ENCODE data around the gene SEMA6B. TPM values are rescaled to one million over a fixed set of nuclear protein-coding genes. Genes with fewer than 3 reads are reported as not detected.
"Not testable (repeated sequence)": the region's sequence is repeated elsewhere in the genome, so short reads cannot be mapped to it uniquely, and the experiment has no call there.

Gene SEMA6B
- total and polyA plus RNA-seq, 4 experiments from 2014 or later: 2.4 to 2.7 TPM; not detected in 2

- ChIA-PET CTCF (ENCODE audit: partially characterized antibody) (interaction anchor here (1.3 to 6.3 kb wide), 3 partner anchors 63 to 221 kb away, joined by 4 to 44 read pairs (median 14); partner anchors contain the start of gene FEM1A), POLR2A (ENCODE audit: partially characterized antibody) (no interaction called here)
- H3K36me3 Mint-ChIP-seq: no peaks in the 10 kb centered on the region
- Histone ChIP-seq H3K27me3 (ENCODE audit: insufficient read depth, low read length) (peaks cover under 1% of the 10 kb centered on the region), H3K4me3 (ENCODE audit: low read length in 2 of 2) (no peak overlapping the region), H3K4me1 (ENCODE audit: insufficient read depth, low read length) (no peaks in the 10 kb centered on the region), H3K27ac (ENCODE audit: low read depth, low read length) (no peak overlapping the region), H3K36me3 (ENCODE audit: insufficient read depth, low read length) (no peaks in the 10 kb centered on the region), H3K9me3 (ENCODE audit: control insufficient read depth in 1 of 2, low read length in 2 of 2) (no peaks in the 10 kb centered on the region)
- no peak overlapping the region for H3K4me3 Mint-ChIP-seq
- intact Hi-C loops (cut with micrococcal nuclease): no loop called here
- H3K27ac Mint-ChIP-seq: peak overlapping the region in 1 of 7 donors; percentile 48
- peaks cover 2 to 8% of the 10 kb centered on the region in 2 donors for H3K27me3 Mint-ChIP-seq
- no peaks in the 10 kb centered on the region for H3K4me1 Mint-ChIP-seq
- no peak for DNase-seq
- H3K9me3 Mint-ChIP-seq: peaks cover 0 to 3% (median 0%) of the 10 kb centered on the region in 8 donors
These were observed 10.9 kb upstream of the SEMA6B start for GRCh38 chr19:4570402-4570801.

GRCh38 chr19:4568886-4569285 is 9.4 kb upstream of the SEMA6B start:
- ChIA-PET CTCF (ENCODE audit: partially characterized antibody) (interaction anchor here (0.6 to 6.3 kb wide), 4 partner anchors 63 to 71 kb away, joined by 3 to 44 read pairs (median 8); no protein-coding TSS in a partner anchor), POLR2A (ENCODE audit: partially characterized antibody) (no interaction called here)
- H3K27me3 ChIP-seq (ENCODE audit: insufficient read depth, low read length): no peaks in the 10 kb centered on the region
- intact Hi-C loops (cut with micrococcal nuclease): no loop called here
- no peak overlapping the region for H3K4me3 ChIP-seq (ENCODE audit: low read length in 2 of 2)
- no peaks in the 10 kb centered on the region for H3K9me3 ChIP-seq (ENCODE audit: control insufficient read depth in 1 of 2, low read length in 2 of 2)
- DNase-seq: no peak
- Mint-ChIP-seq H3K36me3 (no peaks in the 10 kb centered on the region), H3K27me3 (peaks cover 4 to 8% of the 10 kb centered on the region in 2 donors), H3K4me1 (no peaks in the 10 kb centered on the region), H3K4me3 (no peak overlapping the region), H3K9me3 (peaks cover 0 to 3% (median 0%) of the 10 kb centered on the region in 8 donors), H3K27ac (no peak overlapping the region)
- no peaks in the 10 kb centered on the region for H3K4me1 ChIP-seq (ENCODE audit: insufficient read depth, low read length)
- no peaks in the 10 kb centered on the region for H3K36me3 ChIP-seq (ENCODE audit: insufficient read depth, low read length)
- H3K27ac ChIP-seq (ENCODE audit: low read depth, low read length): no peak overlapping the region

GRCh38 chr19:4567584-4568071 is 8.1 kb upstream of the SEMA6B start:
- Mint-ChIP-seq H3K9me3 (peaks cover 0 to 3% (median 0%) of the 10 kb centered on the region in 8 donors), H3K27ac (peak overlapping the region in 1 of 7 donors; percentile 51), H3K4me3 (no peak overlapping the region), H3K27me3 (peaks cover 4 to 6% of the 10 kb centered on the region in 2 donors), H3K36me3 (no peaks in the 10 kb centered on the region), H3K4me1 (no peaks in the 10 kb centered on the region)
- H3K9me3 ChIP-seq (ENCODE audit: control insufficient read depth in 1 of 2, low read length in 2 of 2): no peaks in the 10 kb centered on the region
- peak in 4 of 5 donors; percentile 32 to 48 (median 44) for DNase-seq
- POLR2A ChIA-PET (ENCODE audit: partially characterized antibody): no interaction called here
- H3K27ac ChIP-seq (ENCODE audit: low read depth, low read length): no peak overlapping the region
- no peaks in the 10 kb centered on the region for H3K36me3 ChIP-seq (ENCODE audit: insufficient read depth, low read length)
- H3K4me1 ChIP-seq (ENCODE audit: insufficient read depth, low read length): no peaks in the 10 kb centered on the region
- H3K4me3 ChIP-seq (ENCODE audit: low read length in 2 of 2): no peak overlapping the region
- intact Hi-C loops (cut with micrococcal nuclease): loop anchor here (1.0 kb wide), 1 partner anchor 69 kb away; no protein-coding TSS in a partner anchor
- CTCF ChIA-PET (ENCODE audit: partially characterized antibody): interaction anchor here (1.0 to 6.3 kb wide), 5 partner anchors 9 to 223 kb away, joined by 3 to 44 read pairs (median 7); partner anchors contain the start of gene FEM1A
- H3K27me3 ChIP-seq (ENCODE audit: insufficient read depth, low read length): no peaks in the 10 kb centered on the region

- peaks cover 0 to 3% (median 0%) of the 10 kb centered on the region in 8 donors for H3K9me3 Mint-ChIP-seq
These were observed 7.0 kb upstream of the SEMA6B start for GRCh38 chr19:4566402-4567051.

GRCh38 chr19:4563562-4563961 is 4.1 kb upstream of the SEMA6B start:
- H3K4me1 Mint-ChIP-seq; H3K9me3 Mint-ChIP-seq; H3K4me3 Mint-ChIP-seq; H3K36me3 Mint-ChIP-seq; H3K36me3 ChIP-seq (ENCODE audit: insufficient read depth, low read length); H3K27me3 Mint-ChIP-seq; CTCF ChIA-PET (ENCODE audit: partially characterized antibody); intact Hi-C loops (cut with micrococcal nuclease); H3K4me3 ChIP-seq (ENCODE audit: low read length in 2 of 2); H3K27me3 ChIP-seq (ENCODE audit: insufficient read depth, low read length); H3K4me1 ChIP-seq (ENCODE audit: insufficient read depth, low read length); POLR2A ChIA-PET (ENCODE audit: partially characterized antibody); H3K27ac ChIP-seq (ENCODE audit: low read depth, low read length); H3K27ac Mint-ChIP-seq; H3K9me3 ChIP-seq (ENCODE audit: control insufficient read depth in 1 of 2, low read length in 2 of 2); DNase-seq: not testable (repeated sequence)

More at GRCh38 chr19:4566402-4567051, 7.0 kb upstream of the SEMA6B start:
- intact Hi-C loops (cut with micrococcal nuclease): loop anchor here (1.0 kb wide), 1 partner anchor 70 kb away; no protein-coding TSS in a partner anchor
- Mint-ChIP-seq H3K36me3 (no peaks in the 10 kb centered on the region), H3K27ac (no peak overlapping the region), H3K27me3 (peaks cover 4 to 6% of the 10 kb centered on the region in 2 donors), H3K4me1 (no peaks in the 10 kb centered on the region), H3K4me3 (no peak overlapping the region)
- ChIA-PET POLR2A (ENCODE audit: partially characterized antibody) (no interaction called here), CTCF (ENCODE audit: partially characterized antibody) (interaction anchor here (1.0 to 6.3 kb wide), 6 partner anchors 10 to 225 kb away, joined by 3 to 44 read pairs (median 6); partner anchors contain the start of gene FEM1A)
- Histone ChIP-seq H3K9me3 (ENCODE audit: control insufficient read depth in 1 of 2, low read length in 2 of 2) (no peaks in the 10 kb centered on the region), H3K27me3 (ENCODE audit: insufficient read depth, low read length) (no peaks in the 10 kb centered on the region), H3K4me1 (ENCODE audit: insufficient read depth, low read length) (no peaks in the 10 kb centered on the region), H3K36me3 (ENCODE audit: insufficient read depth, low read length) (no peaks in the 10 kb centered on the region), H3K27ac (ENCODE audit: low read depth, low read length) (no peak overlapping the region), H3K4me3 (ENCODE audit: low read length in 2 of 2) (no peak overlapping the region)
- no peak for DNase-seq

GRCh38 chr19:4562085-4562484 is 2.6 kb upstream of the SEMA6B start:
- POLR2A ChIA-PET (ENCODE audit: partially characterized antibody); H3K4me1 Mint-ChIP-seq; H3K9me3 Mint-ChIP-seq; H3K27me3 ChIP-seq (ENCODE audit: insufficient read depth, low read length); DNase-seq; intact Hi-C loops (cut with micrococcal nuclease); CTCF ChIA-PET (ENCODE audit: partially characterized antibody); H3K27ac ChIP-seq (ENCODE audit: low read depth, low read length); H3K9me3 ChIP-seq (ENCODE audit: control insufficient read depth in 1 of 2, low read length in 2 of 2); H3K4me3 ChIP-seq (ENCODE audit: low read length in 2 of 2); H3K4me3 Mint-ChIP-seq; H3K27me3 Mint-ChIP-seq; H3K27ac Mint-ChIP-seq; H3K36me3 Mint-ChIP-seq; H3K36me3 ChIP-seq (ENCODE audit: insufficient read depth, low read length); H3K4me1 ChIP-seq (ENCODE audit: insufficient read depth, low read length): not testable (repeated sequence)

- no peak overlapping the region for H3K4me3 Mint-ChIP-seq
- H3K27me3 Mint-ChIP-seq: peaks cover 1 to 3% of the 10 kb centered on the region in 2 donors
- H3K36me3 Mint-ChIP-seq: no peaks in the 10 kb centered on the region
- ChIA-PET CTCF (ENCODE audit: partially characterized antibody) (interaction anchor here (0.8 kb wide), 1 partner anchor 78 kb away, joined by 8 read pairs; no protein-coding TSS in a partner anchor), POLR2A (ENCODE audit: partially characterized antibody) (no interaction called here)
- Histone ChIP-seq H3K4me1 (ENCODE audit: insufficient read depth, low read length) (no peaks in the 10 kb centered on the region), H3K27me3 (ENCODE audit: insufficient read depth, low read length) (no peaks in the 10 kb centered on the region), H3K27ac (ENCODE audit: low read depth, low read length) (no peak overlapping the region), H3K9me3 (ENCODE audit: control insufficient read depth in 1 of 2, low read length in 2 of 2) (no peaks in the 10 kb centered on the region), H3K36me3 (ENCODE audit: insufficient read depth, low read length) (no peaks in the 10 kb centered on the region), H3K4me3 (ENCODE audit: low read length in 2 of 2) (no peak overlapping the region)
- peak in 2 of 5 donors; percentile 9 to 23 for DNase-seq
- no peak overlapping the region for H3K27ac Mint-ChIP-seq
- H3K4me1 Mint-ChIP-seq: no peaks in the 10 kb centered on the region
- H3K9me3 Mint-ChIP-seq: no peaks in the 10 kb centered on the region
- intact Hi-C loops (cut with micrococcal nuclease): no loop called here
These were observed 1.2 kb downstream of the SEMA6B start for GRCh38 chr19:4557971-4558941.
